Testis (tissue), 2 donors: Measurements from ENCODE around the gene ARF6.
"Not testable (repeated sequence)": the region's sequence is repeated elsewhere in the genome, so short reads cannot be mapped to it uniquely, and the experiment has no call there.

Source experiments
- CTCF ChIP-seq, 3 experiments: fragments of 450-650 bp in 2 of 3; fragments of 200-600 bp in 1 of 3; sonication (generic) in 1 of 3; IDR thresholded peaks; one replicate each; pipeline ENCODE4 v1.5.1; 2016 to 2019; ENCODE audit warnings: antibody characterized with exemption in 3 of 3, mild to moderate bottlenecking in 2 of 3, moderate library complexity in 1 of 3
- POLR2A ChIP-seq: fragments of 450-650 bp; IDR thresholded peaks from one replicate; pipeline ENCODE4 v1.6.1; 2017; ENCODE audit warnings: antibody characterized with exemption, mild to moderate bottlenecking, moderate library complexity

GRCh38 chr14:49873548-49873947 is 19.3 kb upstream of the ARF6 start:
- TF ChIP-seq CTCF (IDR thresholded peaks at IDR 0.05); POLR2A: not testable (repeated sequence)
